Cortex of kidney (tissue), 1 donor: ENCODE measurements around the gene SCO2.

ENCODE experiments used
- DNase-seq: peaks from one replicate; lab custom pipeline; 2025; lab: John Stamatoyannopoulos, UW

SCO2 gene

GRCh38 chr22:50476868-50477267 is 48.5 kb downstream of the SCO2 start:
- no peak for DNase-seq

- DNase-seq: no peak
Observed at GRCh38 chr22:50475652-50476002, 49.8 kb downstream of the SCO2 start.

DNA sequence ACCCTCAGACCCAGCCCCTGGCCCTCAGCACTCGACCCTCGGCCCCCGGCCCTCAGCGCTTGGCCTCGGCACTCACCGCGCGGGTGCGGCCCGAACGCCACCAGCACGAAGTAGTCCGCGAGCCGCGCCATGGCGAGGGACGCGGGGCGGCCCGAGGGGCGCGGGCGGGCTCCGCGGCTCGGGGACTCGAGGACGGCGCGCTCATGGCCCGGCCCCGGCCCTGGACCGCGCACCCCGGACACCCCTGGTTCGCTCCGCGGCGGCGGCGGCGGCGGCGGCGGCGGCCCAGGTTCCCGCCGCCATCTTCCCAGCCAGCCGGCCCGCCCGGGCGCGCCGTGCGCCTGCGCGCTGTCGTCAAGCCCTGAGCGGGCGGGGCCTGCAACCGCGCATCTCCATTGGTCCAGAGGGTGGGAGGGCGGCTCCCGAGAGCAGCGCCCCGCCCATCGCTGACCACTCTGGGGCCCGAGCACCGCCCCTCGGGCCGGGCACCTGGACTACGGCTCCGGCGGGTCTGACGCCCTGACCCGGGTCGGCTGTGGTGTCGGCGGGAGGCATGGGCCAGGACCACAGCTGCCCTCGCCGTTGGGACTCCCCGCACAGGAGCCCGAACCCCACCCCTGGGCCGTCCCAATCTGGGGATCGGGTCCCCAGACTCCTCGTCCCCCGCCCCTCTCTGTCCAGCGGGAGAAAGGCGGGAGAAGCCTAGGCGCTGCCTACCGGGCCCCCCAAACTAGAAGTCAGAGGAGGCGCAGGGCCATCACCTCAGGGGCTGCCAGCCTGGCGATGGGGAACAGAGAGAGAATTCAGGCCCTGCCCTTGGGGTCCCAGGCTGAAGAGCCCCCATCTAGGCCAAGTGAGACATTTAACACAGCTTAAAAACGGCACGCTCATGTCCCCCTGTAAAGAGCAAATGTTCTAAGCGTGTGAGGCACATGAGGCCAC is 50.4 kb downstream of the SCO2 start, which contains the start of gene SBF1:
TSS of gene SBF1 (minus strand) at position 326 of the 942 bp plus-strand sequence. CDS start at position 131, 195 bp downstream.
- peak; percentile 46 for DNase-seq

DNA sequence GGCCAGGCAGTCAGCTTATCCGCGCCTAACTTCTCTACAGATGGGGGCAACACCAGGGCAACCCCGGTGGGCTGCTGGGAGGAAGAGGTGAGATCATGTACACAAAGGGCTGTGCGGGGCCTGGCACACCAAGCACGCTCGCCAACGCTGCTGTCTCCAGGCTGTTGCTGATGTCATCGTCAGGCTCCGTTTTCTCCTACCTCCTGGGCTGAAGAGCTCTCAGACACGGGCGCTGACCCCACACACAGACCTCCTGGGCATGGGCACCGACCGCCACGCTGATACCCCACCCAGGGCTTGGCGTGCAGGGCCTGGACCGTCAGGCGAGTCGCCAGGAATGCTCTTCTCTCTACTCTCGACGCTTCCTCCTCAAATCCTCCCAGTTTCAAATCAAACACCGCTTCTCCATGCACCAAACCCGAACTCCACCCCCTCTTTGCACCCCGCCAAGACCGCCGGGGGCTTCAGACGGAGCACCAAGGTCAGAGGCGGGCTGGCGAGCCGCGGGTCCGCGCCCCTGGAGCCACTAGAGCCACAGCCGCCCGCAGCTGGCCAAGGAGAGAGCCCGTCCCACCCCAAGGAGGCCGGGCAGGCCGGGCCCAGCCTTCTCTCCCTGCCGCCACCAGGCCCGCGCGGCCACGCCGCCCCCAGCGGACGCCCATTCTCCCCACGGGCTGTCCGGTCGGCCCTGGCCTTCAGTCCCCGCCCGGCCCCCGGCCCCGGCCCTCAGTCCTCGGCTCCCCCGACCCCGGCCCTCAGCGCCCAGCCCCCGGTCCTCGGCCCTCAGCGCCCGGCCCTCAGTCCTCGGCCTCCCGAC is 51.3 kb downstream of the SCO2 start:
- no peak for DNase-seq
